WTC11 (cell line): ENCODE measurements around the gene NRBF2. TPM values are rescaled to one million over a fixed set of nuclear protein-coding genes. Genes with fewer than 3 reads are reported as not detected.

Experiments used
- ATAC-seq: fragments of 200-7000 bp; cut with Tn5 transposase; 2 replicates; pipeline ENCODE4 v1.10.0; 2021; ENCODE audit warnings: mild to moderate bottlenecking, moderate library complexity
- CTCF ChIA-PET: fragments of 300-600 bp; sonication (Branson Sonifier 250); formaldehyde crosslinking; loops from one replicate; lab custom pipeline; 2021; ENCODE audit warnings: antibody characterized with exemption; lab: Charles Lee
- POLR2A ChIA-PET: fragments of 350-600 bp; sonication (Branson Sonifier 250); formaldehyde crosslinking; loops from one replicate; lab custom pipeline; 2021; ENCODE audit warnings: antibody characterized with exemption; lab: Charles Lee
- DNase-seq: peaks from one replicate; pipeline ENCODE4 v3.0.0; 2021; ENCODE audit warnings: low spot score
- H3K27ac Mint-ChIP-seq: 2 replicates; pipeline ENCODE4 v1.8.0; 2021; ENCODE audit warnings: mixed read lengths
- H3K27me3 Mint-ChIP-seq: 2 replicates; pipeline ENCODE4 v1.8.0; 2021; ENCODE audit warnings: low read depth, mild to moderate bottlenecking, moderate library complexity, mixed read lengths
- H3K36me3 Mint-ChIP-seq: 2 replicates; pipeline ENCODE4 v1.8.0; 2021; ENCODE audit warnings: mixed read lengths
- H3K4me1 Mint-ChIP-seq: 2 replicates; pipeline ENCODE4 v1.8.0; 2022; ENCODE audit warnings: mixed read lengths
- H3K4me3 Mint-ChIP-seq: 2 replicates; pipeline ENCODE4 v1.8.0; 2021; ENCODE audit warnings: mild to moderate bottlenecking, moderate library complexity, mixed read lengths
- H3K9me3 Mint-ChIP-seq: 2 replicates; pipeline ENCODE4 v1.8.0; 2021; ENCODE audit warnings: mixed read lengths
- ESRRA ChIP-seq: sonication (generic); formaldehyde crosslinking; IDR thresholded peaks from 2 replicates; pipeline ENCODE4 v1.8.1; 2022; ENCODE audit warnings: mild to moderate bottlenecking, missing genetic modification reagents, borderline replicate concordance
- ETV6 ChIP-seq: sonication (generic); formaldehyde crosslinking; IDR thresholded peaks from 2 replicates; pipeline ENCODE4 v1.8.1; 2022; ENCODE audit warnings: mild to moderate bottlenecking, missing genetic modification reagents
- GABPB1 ChIP-seq: sonication (generic); formaldehyde crosslinking; IDR thresholded peaks from 2 replicates; pipeline ENCODE4 v1.8.1; 2023; ENCODE audit warnings: mild to moderate bottlenecking, missing genetic modification reagents
- GRHL2 ChIP-seq: fragments of 250-450 bp; sonication (Bioruptor Pico); IDR thresholded peaks from 2 replicates; pipeline ENCODE4 v1.8.0; 2022; ENCODE audit warnings: mild to moderate bottlenecking, moderate library complexity; ENCODE audit not compliant: insufficient replicate concordance, severe bottlenecking
- HMGA2 ChIP-seq: fragments of 250-450 bp; sonication (Bioruptor Pico); IDR thresholded peaks from 2 replicates; pipeline ENCODE4 v1.4.0; 2021; ENCODE audit warnings: mild to moderate bottlenecking, moderate library complexity
- SP1 ChIP-seq: sonication (generic); formaldehyde crosslinking; conservative IDR thresholded peaks from 2 replicates; pipeline ENCODE4 v1.8.1; 2022; ENCODE audit warnings: missing genetic modification reagents
- TP53 ChIP-seq: sonication (generic); formaldehyde crosslinking; IDR thresholded peaks from 2 replicates; pipeline ENCODE4 v1.8.1; 2023; ENCODE audit warnings: mild to moderate bottlenecking, missing genetic modification reagents
- ZBTB21 ChIP-seq: sonication (generic); formaldehyde crosslinking; IDR thresholded peaks from 2 replicates; pipeline ENCODE4 v1.8.1; 2023; ENCODE audit warnings: mild to moderate bottlenecking, missing genetic modification reagents, borderline replicate concordance
- ZNF138 ChIP-seq: sonication (generic); formaldehyde crosslinking; conservative IDR thresholded peaks from 2 replicates; pipeline ENCODE4 v1.8.1; 2022; ENCODE audit warnings: mild to moderate bottlenecking, moderate library complexity, missing genetic modification reagents
- total RNA-seq: library from RNA; stranded (reverse); gene quantifications from 3 replicates; pipeline ENCODE4 v1.2.3, GENCODE V29; 2021
- TF ChIP-seq, protein P1 (sequence below): fragments of 250-450 bp; sonication (Bioruptor Pico); IDR thresholded peaks from 2 replicates; pipeline ENCODE4 v2.1.2; 2022; ENCODE audit warnings: mild to moderate bottlenecking, moderate library complexity
- TF ChIP-seq, protein P2 (sequence below): sonication (generic); formaldehyde crosslinking; conservative IDR thresholded peaks from 2 replicates; pipeline ENCODE4 v1.8.1; 2022; ENCODE audit warnings: mild to moderate bottlenecking, missing genetic modification reagents
- TF ChIP-seq, protein P3 (sequence below): fragments of 200-600 bp; IDR thresholded peaks from 2 replicates; pipeline ENCODE4 v1.8.0; 2022; ENCODE audit warnings: antibody characterized with exemption

The NRBF2 gene
- total RNA-seq, 1 experiment from 2014 or later: 25.9 TPM

DNA sequence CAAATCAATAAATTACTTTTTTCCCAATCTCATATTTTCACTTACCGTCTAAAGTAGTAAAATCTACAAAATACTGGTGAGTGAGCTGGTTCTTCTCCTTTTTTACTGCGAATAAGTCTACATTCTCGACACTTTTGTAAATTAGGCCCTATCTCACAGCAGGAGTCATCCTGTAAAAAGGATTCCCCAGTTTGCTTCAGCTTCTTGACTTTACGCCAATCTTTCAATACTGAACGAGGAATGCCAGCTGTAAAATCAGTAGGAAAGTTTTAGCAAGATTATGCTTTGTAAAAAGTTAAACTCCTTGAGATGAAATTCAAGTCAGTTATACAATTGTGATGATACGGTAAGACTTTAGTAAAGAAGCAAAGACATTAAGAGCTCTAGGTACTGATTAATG is 67.3 kb downstream of the NRBF2 start (continued):
- TF ChIP-seq ZBTB21 (CRISPR knock-in tag): no peak

DNA sequence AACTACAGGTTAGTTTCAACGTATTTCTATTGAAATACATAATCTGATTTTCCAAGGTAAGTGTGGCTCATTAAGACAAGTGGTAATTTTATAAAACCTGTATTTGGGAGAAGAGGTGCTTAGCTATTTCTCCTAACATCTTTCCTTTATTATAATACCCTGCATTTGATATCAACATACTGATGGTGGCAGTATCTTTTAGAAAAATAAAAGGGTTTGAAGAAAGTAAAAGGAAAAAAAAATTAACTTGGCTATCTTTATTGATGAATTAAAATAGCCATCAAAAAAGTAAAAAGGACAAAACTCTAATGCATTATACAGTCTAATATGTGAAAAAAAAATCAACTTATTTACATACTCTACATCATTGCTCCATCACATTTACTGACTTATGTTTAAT is 68.0 kb downstream of the NRBF2 start:
- TF ChIP-seq, protein P1, sequence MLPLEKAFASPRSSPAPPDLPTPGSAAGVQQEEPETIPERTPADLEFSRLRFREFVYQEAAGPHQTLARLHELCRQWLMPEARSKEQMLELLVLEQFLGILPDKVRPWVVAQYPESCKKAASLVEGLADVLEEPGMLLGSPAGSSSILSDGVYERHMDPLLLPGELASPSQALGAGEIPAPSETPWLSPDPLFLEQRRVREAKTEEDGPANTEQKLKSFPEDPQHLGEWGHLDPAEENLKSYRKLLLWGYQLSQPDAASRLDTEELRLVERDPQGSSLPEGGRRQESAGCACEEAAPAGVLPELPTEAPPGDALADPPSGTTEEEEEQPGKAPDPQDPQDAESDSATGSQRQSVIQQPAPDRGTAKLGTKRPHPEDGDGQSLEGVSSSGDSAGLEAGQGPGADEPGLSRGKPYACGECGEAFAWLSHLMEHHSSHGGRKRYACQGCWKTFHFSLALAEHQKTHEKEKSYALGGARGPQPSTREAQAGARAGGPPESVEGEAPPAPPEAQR: no peak
- no peak for TF ChIP-seq ZBTB21 (CRISPR knock-in tag)
- no peak for TF ChIP-seq GABPB1 (CRISPR knock-in tag)
- TF ChIP-seq HMGA2 (CRISPR knock-in tag): no peak
- TF ChIP-seq SP1 (CRISPR knock-in tag): no peak
- TF ChIP-seq, protein P2, sequence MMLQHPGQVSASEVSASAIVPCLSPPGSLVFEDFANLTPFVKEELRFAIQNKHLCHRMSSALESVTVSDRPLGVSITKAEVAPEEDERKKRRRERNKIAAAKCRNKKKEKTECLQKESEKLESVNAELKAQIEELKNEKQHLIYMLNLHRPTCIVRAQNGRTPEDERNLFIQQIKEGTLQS (CRISPR knock-in tag): no peak
- TF ChIP-seq, protein P3, sequence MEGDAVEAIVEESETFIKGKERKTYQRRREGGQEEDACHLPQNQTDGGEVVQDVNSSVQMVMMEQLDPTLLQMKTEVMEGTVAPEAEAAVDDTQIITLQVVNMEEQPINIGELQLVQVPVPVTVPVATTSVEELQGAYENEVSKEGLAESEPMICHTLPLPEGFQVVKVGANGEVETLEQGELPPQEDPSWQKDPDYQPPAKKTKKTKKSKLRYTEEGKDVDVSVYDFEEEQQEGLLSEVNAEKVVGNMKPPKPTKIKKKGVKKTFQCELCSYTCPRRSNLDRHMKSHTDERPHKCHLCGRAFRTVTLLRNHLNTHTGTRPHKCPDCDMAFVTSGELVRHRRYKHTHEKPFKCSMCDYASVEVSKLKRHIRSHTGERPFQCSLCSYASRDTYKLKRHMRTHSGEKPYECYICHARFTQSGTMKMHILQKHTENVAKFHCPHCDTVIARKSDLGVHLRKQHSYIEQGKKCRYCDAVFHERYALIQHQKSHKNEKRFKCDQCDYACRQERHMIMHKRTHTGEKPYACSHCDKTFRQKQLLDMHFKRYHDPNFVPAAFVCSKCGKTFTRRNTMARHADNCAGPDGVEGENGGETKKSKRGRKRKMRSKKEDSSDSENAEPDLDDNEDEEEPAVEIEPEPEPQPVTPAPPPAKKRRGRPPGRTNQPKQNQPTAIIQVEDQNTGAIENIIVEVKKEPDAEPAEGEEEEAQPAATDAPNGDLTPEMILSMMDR: no peak
- TF ChIP-seq GRHL2 (CRISPR knock-in tag): no peak
- no peak for TF ChIP-seq ZNF138 (CRISPR knock-in tag)
- no peak for TF ChIP-seq TP53 (CRISPR knock-in tag)
- TF ChIP-seq ETV6: no peak
- TF ChIP-seq ESRRA: no peak
- DNase-seq (no peak), ATAC-seq (no peak)
- POLR2A ChIA-PET: no interaction called here
- H3K27me3 Mint-ChIP-seq: no peaks in the 10 kb centered on the region
- H3K27ac Mint-ChIP-seq: no peak overlapping the region; the same call in 1 of the 2 replicates
- H3K36me3 Mint-ChIP-seq: peaks cover 51% of the 10 kb centered on the region
- CTCF ChIA-PET: interaction anchor here (0.9 to 2.0 kb wide), 3 partner anchors 34 to 519 kb away, joined by 5 to 7 read pairs (median 6); no protein-coding TSS in a partner anchor
- peaks cover 51% of the 10 kb centered on the region for H3K4me1 Mint-ChIP-seq
- H3K4me3 Mint-ChIP-seq: 0 out of 2 replicates have a peak overlapping the region, but pooled peaks have one; percentile 10
- no peaks in the 10 kb centered on the region for H3K9me3 Mint-ChIP-seq
